RKO (cell line): Measurements from ENCODE around the gene ARAP1.

Experiments
- DNase-seq: peaks from one replicate; pipeline ENCODE4 v3.0.0-alpha.2; 2016; ENCODE audit warnings: low spot score

The ARAP1 gene

DNA sequence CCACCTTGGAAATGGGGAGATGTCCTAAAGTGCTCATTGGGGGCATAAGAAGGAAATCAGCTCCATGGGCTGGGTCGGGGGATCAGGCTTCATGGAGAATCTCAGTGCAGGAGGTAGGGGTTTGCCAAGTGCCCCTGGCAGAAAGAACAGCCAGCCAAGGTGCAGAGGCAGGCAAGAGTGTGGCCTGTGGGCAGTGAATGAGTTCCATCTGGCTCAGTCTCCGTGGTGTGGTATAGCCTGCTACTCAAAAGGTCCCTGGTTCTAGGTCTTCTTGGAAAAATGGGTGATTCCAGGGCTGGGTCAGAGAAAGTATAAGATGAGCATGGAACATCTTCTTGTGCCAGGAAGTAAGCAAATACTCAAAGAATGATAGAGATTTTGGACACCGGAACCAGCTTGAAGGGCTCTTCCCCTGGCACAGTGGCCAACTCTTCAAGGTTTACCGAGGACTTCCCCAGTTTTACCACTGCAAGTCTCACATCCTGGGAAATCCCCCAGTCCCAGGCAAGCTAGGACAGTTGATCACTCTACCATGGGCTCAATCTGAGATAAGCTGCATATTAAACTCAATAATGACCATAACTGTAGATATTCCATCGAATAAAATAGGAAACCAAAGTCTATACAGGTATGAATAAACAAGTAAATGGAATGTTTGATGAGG is 10.6 kb upstream of the ARAP1 start:
- no peak for DNase-seq

DNA sequence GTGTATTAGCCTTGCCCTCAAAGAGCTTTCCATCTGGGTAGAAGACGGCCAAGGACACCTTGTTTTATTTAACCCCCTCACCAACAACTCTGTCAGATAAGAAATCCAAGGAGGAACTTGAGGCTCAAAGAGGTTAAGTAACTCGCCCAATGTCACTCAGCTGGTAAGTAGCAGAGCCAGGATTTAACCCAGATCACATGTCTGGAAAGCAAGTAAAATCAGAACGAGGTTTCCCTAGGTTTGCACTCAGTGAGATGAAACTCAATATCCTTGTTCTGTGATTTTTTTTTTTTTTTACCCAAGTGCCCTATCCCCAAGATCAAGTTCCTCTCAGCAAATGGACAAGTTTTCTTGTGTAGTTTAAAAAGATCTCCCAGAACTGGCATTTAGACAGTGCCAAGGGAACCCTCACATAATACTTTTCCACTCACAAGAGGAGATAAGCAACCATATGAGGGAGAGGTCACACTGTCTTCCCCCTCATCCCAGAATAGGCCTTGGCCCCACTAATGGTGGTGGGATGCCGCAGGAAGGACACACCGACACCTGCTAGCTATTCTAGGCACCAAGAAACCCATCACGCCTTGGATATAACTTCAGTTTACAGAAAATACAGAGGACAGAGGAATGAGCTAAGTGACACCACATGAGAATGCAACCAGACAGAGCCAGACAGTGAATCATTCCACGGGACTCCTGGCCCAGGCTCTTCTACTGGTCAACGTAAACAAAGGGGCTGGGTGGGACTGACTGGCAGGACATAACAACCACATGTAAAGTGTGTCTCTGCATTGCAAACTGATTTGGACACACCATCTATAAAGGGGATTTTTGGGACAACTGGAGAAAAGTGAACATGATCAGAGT is 8.6 kb upstream of the ARAP1 start:
- no peak for DNase-seq

DNA sequence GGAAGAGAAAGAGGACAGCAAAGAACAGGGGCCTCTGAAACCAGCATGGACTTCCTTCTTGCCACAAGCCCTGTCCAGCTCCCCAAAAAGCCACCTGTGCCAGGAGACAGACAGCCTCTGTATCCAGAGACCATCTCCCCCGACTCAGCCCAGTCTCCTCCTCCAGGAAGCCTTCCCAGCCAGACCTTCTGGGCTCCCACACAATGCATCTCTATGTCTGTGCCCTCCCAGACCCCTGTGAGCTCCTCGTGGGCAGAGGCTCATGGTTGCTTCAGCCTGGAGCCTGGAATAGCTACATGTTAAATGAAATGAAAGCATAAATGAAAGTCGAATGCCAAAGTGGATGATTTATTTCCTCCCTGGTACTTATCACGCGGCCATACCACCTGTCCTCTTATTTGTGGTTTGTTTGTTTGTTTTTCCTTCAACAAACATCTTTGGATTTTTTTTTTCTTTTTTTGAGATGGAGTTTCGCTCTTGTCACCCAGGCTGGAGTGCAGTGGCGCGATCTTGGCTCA is 7.3 kb upstream of the ARAP1 start:
- DNase-seq = no peak

DNA sequence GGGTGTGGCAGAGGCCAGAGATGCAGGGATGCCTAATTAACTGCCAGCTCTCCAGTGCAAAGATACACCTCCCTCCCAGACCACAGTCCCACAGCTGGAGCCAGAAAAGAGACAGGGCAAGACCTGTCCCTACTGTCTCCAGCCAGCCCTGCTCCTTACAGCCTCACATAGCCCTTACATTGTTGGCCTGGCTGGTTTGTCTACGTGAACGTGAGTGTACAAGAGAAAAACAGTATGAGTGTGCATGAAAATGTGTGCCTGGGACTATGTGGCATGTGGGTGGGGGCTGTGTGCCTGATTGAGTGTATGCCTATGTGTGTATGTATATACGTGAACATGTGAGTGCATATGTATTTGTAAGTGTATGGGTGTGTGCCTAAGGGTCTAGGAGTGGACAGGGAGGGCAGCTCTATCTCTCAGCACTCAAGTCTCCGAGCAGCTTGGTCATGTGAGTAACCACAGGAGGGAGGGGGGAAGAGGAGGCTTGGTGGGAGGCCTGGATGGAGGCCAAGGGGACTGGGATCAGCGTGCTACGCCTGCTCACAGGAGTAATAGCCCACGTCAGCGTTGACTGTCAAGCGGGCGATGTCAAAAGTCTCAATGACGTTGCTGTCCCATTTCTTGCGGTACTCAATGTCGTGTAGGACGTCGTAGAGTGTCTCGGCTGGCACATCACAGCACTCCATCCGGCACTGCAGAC is 6.6 kb upstream of the ARAP1 start:
- no peak for DNase-seq

DNA sequence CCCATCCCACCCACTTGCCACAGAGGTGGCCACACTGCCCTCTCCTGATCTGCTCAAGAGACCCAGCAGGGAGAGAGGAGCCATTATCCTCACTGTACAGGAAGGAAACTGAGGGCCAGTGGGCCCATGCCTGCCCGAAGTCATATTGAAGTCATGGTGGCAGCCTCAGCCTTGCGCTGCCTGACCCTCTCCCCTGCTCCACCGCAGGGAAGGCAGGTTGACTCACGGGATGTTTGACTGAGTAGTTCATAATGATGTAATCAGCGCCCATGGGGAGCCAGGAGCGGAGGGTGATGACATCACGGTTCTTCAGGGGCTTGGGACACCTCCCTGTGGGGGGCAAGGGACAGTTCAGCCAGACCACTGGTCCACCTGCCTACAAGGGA is 6.1 kb upstream of the ARAP1 start:
- DNase-seq = peak; percentile 51

DNA sequence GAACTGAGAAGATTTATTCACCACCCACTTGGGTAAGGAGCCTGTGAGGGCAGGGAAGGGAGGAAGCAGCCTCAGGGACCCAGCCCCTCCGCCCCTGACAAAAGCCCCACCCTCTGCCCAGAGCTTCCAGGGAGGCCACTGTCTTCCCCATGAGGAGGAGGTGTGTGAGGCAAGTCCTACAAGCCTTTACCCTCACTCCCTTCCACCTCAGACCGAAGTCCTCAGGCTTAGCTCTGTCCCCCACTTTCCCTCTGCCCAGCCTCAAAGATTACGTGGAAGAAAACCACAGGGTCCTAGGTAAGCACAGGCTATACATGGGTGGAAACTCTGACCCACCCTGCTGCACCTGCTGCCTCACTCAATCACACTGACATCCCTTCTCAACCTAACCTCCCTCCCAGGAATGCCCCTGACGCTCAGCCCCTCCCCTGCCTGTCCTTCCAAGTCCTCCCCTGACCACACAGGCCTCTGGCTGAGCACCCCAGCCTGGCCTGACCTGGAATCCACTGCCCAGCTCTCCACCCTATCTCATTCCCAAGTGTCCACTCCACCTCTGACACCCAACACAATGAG is 3.6 kb upstream of the ARAP1 start:
- no peak for DNase-seq

DNA sequence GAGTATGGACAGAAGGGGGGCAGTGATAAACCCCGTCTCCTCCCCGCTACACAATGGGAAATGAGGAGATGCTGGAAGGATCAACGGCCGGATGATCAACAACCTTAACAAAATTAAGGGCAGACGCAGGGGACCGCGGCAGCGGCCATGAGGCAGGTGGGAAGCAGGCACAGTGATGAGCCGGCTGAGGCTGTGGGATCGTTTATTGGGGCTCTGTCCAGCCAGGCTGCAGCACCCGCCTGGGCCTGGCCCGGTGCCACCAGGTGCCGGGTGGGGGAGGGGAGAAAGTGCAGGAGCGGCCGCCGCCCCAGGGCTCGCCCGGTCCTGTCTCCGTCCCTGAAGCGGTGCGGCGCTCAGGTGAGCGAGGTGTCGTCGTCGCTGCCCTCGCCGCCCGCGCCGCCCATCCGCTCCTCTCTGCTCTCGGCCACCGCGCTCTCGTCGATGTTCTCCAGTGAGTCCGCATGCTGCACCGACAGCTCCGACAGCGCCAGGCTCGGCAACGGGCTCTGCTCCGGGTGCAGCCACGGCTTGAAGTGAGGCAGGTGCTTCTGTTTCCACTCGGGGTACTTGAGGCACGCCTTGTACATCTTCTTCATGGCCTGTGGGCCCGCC is 2.4 kb upstream of the ARAP1 start:
- DNase-seq = no peak

DNA sequence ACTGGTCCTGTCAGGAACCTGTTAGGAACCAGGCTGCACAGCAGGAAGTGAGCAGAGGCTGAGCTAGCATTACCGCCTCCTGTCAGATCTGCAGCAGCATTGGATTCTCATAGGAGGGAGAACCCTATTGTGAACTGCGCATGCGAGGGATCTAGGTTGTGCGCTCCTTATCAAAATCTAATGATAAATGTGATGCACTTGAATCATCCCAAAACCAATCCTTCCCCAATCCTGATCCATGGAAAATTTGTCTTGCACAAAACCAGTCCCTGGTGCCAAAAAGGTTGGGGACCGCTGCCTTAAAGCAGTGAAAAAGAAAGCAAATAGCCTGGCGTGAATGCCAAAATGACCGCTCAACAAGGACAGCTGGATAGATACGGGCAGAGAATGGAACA is 1.9 kb upstream of the ARAP1 start:
- DNase-seq = no peak

DNA sequence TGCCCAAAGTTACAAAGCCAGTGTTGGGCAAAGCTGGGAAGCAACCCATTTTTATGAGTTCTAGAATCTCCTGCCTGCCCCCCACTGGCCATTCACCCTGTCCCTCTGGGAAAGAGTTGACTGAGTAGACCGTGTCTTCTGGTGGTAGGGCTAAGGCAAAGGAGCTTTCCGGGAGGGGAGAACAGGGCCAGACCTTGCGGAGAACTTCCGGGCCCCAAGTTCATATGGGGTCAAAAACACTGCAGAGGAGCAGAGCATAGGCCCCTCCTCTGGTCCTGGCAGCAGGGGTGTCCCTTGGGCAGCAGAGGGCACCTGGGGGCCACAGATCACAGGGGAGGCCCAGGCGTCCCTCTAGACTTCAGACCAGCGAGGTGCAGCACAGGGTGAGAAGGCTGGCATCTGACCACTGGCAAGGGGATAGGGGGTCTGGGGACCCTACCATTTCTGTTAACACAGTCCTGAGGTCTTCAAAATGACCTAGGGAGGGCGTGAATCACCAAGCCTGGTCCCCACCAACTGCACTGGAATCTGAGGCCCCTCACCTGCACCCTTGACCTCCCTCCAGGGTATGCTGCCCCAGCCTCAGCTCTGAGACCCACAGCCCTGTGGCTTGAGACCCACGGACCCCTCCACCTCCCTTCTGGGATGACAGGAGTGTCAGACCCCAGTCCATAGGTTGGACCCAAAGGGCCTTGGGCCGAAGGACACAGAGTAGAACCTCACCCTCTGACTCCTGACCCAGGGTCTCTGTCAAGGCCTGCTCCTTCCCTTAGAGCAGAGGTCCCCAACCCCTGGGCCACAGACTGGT is 1.3 kb upstream of the ARAP1 start:
- no peak for DNase-seq

DNA sequence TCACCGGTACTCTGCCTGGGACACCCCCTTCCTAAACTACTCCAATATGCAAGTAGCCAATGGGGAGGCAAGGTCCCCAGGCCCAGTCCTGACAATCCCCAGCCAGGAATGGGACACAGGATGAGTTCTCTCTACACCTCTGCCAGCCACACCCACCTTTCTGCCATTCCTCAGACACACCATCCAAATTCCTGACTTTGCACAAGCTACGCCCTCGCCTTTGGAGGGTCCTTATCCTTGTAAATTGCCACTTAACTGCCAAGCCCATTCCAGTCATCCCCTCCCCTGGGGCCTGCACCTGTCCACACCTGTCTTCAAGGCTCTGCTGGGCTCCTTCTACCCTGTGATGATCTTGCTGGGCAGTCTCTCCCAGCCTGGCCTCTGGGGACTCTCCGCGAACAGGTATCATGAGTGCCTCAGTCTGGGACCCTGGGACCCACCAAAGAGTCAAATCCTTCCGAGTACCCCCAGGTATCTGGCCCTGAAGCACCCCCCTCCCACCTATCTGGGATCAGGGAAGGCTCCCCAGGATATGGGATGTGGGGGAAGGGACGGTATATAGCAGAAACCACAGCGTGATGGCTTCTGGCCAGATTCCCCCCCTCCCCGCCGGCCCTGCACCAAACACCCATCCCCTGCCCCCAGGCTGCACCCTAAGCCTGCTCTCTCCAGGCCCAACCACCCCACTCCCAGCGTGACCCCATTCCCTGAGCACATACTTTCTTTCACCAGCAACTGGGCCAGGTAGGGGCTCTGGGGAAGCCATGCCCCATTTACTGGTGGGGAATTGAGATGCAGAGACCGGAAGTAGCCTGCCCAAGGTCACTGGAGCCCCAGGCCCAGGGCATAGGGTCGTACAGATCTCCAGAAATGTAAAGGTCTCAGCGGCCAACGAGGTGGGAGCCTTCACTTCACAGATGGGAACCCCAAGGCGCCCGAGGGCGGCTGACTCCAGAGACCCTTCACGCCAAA is 806 bp downstream of the ARAP1 start:
- no peak for DNase-seq

DNA sequence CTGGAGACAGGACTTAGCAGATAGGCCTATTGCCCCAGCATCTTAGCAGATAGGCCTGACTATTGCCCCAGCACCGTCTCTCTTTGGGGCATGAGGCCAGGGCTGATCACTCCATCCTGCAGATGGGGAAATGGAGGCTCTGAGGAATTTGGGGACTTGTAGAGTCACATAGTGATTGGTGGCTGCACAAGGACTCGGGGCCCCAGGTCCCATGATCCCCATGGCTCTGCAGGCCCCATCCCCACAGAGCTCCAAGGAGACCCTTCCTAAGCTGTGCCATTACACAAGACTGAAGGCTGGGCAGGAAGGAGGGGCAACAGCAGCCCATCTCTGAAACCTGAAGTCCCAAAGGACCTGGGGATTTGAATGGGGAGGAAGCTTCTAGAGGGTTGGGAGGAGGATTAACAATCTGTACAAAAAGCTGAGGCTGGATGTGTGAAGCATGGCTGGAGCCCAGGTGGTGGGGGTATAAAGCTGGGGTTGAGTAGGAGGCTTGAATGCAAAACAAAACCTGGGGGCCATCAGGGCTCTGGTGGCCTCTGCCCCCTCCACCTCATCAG is 1.6 kb downstream of the ARAP1 start:
- no peak for DNase-seq

DNA sequence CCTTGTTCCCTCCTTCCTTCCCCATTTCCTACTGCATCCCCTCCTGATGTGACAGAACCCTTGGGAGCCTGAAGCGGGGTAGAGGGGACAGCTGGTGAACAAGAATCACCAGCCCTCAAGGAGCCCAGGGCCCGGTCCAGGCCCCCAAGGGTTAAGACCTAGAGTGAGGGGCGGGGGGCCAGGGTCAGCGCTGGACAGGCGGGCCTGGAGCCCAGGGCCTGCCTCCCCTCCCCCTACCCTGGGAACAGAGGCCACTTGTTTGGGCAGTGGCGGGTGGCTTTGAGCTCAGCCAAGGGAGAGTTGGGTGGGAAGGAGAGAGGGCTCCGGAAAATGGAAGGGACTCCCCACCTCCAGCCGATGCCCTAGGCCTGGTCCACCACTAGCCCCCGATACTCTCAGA is 2.1 kb downstream of the ARAP1 start:
- no peak for DNase-seq

DNA sequence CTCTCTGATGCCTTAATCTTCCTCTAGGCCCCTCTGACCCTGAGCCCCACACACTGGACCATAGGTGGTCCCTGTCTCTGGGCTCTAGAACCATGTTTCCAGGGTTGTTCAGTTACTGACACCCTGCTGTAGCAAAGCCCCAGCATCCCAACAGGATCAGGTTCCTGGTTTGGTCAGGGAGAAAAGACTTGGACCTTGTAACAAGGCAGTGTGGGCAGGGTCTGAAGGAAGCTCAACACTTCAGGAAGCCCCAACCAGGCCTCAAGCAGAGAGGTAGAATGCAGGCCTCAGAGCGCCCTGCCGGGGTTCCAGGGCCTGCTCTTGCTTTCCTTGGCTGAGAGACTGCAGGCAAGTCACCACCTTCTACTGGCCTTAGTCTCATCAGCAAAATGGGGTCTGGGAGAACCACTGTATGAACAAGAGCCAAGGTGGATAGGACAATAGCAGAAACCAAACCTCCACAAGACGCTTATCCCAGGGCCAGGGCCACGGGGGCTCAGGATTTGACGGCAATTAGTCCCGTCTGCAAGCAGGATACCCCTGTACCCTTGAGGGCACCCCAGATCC is 4.8 kb downstream of the ARAP1 start:
- no peak for DNase-seq

DNA sequence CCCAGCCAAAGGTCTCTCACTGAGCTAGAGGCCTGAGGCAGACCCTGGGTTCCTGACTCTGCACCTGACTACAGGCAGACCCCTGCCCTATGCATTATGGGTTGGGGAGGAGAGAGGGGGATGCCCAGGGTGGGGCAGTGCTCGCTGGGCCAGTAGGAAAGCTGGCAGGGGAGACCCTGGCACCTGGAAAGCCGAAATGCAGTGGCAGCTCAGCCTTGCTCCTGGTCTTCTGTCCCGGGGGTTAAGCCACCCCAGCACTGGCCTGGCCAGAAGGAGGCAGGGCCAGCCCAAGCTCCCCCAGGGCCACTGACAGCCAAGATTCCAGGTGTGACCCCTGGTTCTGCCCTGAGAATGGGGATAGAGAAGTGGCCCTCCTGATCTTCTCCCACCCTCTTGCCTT is 5.4 kb downstream of the ARAP1 start:
- DNase-seq = no peak

DNA sequence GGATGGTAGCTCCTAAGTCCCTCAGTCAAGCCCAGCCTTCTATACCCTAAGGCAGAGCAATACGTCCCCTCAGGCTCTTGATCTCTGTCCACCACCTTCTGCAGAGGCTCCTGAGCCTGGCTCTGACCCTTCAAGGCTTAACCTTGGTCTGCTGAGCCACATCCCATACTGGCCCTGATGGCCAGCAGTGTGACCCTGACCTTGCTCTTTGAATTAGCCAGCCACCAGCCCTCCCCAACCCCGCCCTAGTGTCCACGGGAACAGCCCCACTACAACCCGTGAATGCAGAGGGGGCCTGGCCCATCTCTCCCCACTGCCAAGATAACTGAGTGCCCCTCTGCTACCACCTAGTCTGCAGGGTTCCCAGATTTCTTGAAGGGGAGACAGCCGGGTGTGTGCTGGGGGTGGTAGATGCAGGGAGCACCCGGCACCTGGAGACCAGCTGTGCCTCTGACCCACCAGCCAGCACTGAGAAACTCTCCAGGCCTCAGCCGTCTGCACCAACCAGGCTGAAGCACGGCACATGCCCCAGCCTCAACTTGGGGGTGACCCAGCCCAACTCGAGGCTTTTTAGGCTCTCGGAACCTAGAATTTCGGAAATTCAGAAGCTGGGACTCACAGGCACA is 6.2 kb downstream of the ARAP1 start:
- DNase-seq = no peak

DNA sequence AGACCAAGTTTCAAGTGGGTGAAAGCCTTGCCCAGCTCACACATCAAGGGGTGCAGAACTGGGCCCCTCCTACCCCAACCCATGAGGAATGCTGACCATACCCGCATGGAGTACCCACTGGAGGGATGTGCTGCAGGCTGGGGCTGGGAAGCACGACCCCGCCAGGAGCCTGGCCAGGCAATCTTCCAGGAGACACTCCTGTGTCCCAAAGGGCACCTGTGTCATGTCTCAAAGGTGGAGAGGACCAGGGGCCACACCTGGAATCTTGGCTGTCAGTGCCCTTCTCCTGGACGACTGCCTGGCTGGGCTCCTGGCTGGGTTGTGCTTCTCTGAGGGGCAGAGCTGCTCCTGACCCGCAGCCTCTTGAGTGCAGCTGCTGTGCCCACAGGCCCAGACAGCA is 6.7 kb downstream of the ARAP1 start:
- DNase-seq = no peak

DNA sequence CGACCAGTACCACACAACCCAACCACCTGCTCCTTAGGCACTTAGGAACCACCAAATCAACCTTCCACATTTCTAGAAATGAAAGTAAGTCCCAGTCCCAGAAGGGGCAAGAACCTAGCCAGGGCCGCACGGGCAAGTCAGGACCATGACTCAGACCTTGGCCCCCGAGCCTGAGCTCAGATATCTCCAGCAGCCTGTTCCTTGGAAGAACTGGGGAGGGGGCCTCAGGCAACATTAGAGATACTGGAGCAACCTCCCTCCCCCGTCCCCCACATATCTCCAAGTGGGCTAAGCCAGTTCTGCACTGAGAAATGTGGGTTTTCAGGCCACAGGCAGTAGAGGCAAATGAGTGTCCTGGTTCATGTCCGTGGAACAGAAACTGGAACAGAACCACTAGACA is 7.7 kb downstream of the ARAP1 start:
- no peak for DNase-seq

DNA sequence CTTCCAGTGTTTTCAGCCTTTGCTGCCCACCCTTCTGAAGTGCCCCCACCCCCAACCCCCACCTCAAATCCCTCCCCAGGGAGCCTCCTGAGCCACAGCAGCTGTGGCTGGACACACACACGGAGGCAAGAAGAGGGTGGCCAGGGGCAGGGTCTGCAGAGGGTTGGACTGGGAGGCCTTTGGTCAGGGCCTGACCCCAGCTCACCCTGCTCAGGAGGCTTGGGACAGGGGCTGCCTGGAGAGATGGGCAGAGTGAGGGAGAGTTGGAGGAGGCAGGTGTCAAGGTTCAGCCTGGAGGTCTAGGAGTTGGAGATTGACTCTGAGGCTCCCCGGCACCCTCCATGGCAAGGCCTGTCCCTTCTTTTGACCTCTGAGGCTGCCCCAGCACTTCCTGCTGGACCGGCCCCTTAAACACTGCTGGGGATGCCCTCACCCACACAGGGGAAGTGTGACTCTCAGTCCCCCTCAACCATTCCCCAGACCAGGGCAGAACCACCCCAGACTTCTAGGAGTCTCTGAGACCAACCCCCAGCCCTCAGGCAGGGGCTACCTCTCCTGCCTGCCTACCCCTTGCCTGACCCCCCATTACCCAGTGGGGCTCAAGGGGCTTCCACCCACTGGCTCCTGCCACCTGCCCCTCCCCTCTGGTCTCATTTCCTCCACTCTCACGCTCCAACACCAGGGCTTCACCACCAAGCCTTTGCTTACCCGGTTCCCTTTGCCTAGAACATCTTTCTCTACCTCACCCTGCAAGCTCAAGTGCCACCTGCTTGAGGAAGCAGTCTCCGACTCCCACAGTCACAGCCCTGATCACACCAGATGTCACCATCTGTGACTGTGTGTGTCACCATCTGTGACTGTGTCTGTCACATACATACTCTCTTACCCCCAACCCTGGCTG is 8.6 kb downstream of the ARAP1 start:
- DNase-seq = no peak
